Pancreas (tissue), 10 donors: ENCODE measurements around the gene AGBL4. TPM values are rescaled to one million over a fixed set of nuclear protein-coding genes. Genes with fewer than 3 reads are reported as not detected.

Source experiments
- ATAC-seq, 4 donors: fragments of 200-7000 bp; cut with Tn5 transposase; one replicate each; pipeline versions ENCODE4 v1.8.0 to v1.9.1; 2020; ENCODE audit warnings: mild to moderate bottlenecking in 4 of 4, moderate library complexity in 4 of 4
- DNase-seq, 6 donors: peaks; one replicate each; pipeline ENCODE4 v3.0.0-alpha.2; 2020
- FAIRE-seq: peaks from 2 replicates; lab custom pipeline; 2012; peaks lifted over from hg19 to GRCh38; lab: Jason Lieb, UNC
- H3K27ac ChIP-seq, 4 donors: fragments of 200-600 bp; sonication (generic); 1 replicate in 3 of 4; 2 replicates in 1 of 4; pipeline versions ENCODE4 v1.5.0 to v1.8.0; 2020
- H3K27me3 ChIP-seq, 4 donors: fragments of 200-600 bp; one replicate each; pipeline ENCODE4 v1.8.0; 2021
- H3K36me3 ChIP-seq, 3 donors: fragments of 200-600 bp; sonication (generic) in 1 of 3; one replicate each; pipeline versions ENCODE4 v1.5.0 to v1.8.0; 2020 to 2021
- H3K4me1 ChIP-seq, 3 donors: fragments of 200-600 bp; one replicate each; pipeline ENCODE4 v1.8.0; 2021
- H3K4me3 ChIP-seq, 4 donors: fragments of 200-600 bp; sonication (generic) in 2 of 4; one replicate each; pipeline versions ENCODE4 v1.5.0 to v1.8.0; 2020 to 2021
- H3K9me3 ChIP-seq, 4 donors: fragments of 200-600 bp; one replicate each; pipeline ENCODE4 v1.8.0; 2021
- WGBS, 2 donors: extraction: QIAGEN DNeasy Blood & Tissue Kit; methylation state at CpG; one replicate each; pipeline ENCODE4 v1.1.7; 2013; 5-methylcytosine and 5-hydroxymethylcytosine counted together
- intact Hi-C, 3 donors: fragments of 100-400 bp; cut with DNase I; formaldehyde crosslinking; loops; one replicate each; pipeline versions ENCODE4 v1.11.1 to v1.14.2; 2022
- polyA plus RNA-seq, 2 donors: library from polyadenylated mRNA; stranded (reverse); fragments of 200-250 nt; gene quantifications; one replicate each; pipeline ENCODE4 v1.2.3, GENCODE V29; 2013
- total RNA-seq, 6 donors: library from RNA; stranded (reverse); fragmentation: NEBNext Ultra II Directional in 4 of 6; extraction: Animal tissue kit (Norgen Biotek cat#: 25700) in 4 of 6; gene quantifications; one replicate each; pipeline versions ENCODE4 v1.2.1 to v1.2.4, GENCODE V29; 2021 to 2023
- TF ChIP-seq, protein P1 (sequence below), 4 donors: fragments of 200-600 bp; sonication (generic) in 3 of 4; IDR thresholded peaks; one replicate each; pipeline versions ENCODE4 v1.5.0 to v1.8.0; 2021; ENCODE audit warnings: antibody characterized with exemption in 4 of 4
- donor health status: healthy with polysubstance abuse.
- donor health status: DM: no; HTN: no; CAD: no; lungs with moderate emphysema.
- donor health status: DM: no; HTN: no; CAD: no.
- donor health status: control.
- donor health status: control.
- donor health status: Bipolar disorder and iron deficiency.
- donor health status: DM: yes; HTN: yes; CAD: no.
- donor health status: DM: no; HTN: no; CAD: no.
- donor health status: DM: no; HTN: no; CAD: no.
- donor health status: DM: yes; HTN: yes; CAD: no.

AGBL4 gene
- total and polyA plus RNA-seq, 8 donors = 0.15 to 1.2 (median 0.59) TPM

DNA sequence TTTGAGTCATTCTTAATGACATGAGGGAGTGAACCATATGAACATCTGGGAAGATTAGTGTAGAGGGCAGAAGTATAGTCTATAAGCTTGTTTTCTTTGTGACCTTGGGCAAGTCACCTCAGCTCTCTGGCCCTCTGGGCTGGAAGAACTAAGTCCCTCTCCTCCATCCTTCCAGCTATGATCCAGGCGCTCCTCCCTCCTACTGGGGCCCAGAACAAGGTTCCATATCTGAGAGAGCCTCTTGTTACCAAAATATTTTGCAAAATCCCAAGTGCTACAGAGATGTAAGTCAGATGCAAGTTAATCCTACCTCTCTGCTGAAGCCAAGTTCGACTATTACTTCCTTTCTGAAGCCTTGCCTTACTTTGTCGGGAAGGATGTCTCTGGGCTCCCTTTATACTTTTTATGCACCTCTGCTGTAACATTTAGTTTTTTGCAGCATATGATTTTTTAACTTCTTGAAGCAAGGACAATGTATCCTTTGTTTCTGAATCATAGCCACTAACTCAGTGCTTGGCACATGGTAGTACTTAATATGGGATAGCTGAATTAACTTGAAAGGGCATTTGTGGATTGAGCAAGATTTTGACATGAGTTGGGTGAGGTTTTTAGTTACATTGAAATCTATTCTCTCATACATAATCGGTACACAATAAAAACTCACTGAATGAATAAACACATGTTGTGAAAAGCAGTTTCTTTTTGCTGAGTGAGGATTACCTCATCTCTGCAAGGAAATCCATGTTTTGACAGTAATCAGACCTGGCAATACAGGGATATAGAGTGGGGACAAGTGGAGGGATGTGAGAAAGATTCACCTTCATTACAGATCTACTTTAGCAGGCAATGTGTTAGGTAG lies 1192.4 kb downstream of the AGBL4 start:
- H3K27ac ChIP-seq = no peak overlapping the region
- 67 to 77% methylated on average over 4 of the region's 4 CpGs for WGBS, 2 donors
- H3K36me3 ChIP-seq = no peaks in the 10 kb centered on the region
- H3K4me1 ChIP-seq = no peaks in the 10 kb centered on the region
- intact Hi-C loops = no loop called here
- TF ChIP-seq, protein P1, sequence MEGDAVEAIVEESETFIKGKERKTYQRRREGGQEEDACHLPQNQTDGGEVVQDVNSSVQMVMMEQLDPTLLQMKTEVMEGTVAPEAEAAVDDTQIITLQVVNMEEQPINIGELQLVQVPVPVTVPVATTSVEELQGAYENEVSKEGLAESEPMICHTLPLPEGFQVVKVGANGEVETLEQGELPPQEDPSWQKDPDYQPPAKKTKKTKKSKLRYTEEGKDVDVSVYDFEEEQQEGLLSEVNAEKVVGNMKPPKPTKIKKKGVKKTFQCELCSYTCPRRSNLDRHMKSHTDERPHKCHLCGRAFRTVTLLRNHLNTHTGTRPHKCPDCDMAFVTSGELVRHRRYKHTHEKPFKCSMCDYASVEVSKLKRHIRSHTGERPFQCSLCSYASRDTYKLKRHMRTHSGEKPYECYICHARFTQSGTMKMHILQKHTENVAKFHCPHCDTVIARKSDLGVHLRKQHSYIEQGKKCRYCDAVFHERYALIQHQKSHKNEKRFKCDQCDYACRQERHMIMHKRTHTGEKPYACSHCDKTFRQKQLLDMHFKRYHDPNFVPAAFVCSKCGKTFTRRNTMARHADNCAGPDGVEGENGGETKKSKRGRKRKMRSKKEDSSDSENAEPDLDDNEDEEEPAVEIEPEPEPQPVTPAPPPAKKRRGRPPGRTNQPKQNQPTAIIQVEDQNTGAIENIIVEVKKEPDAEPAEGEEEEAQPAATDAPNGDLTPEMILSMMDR (IDR thresholded peaks at IDR 0.05) = no peak
- no peak overlapping the region for H3K4me3 ChIP-seq
- FAIRE-seq (no peak), DNase-seq (no peak), ATAC-seq (no peak)
- no peaks in the 10 kb centered on the region for H3K9me3 ChIP-seq
- H3K27me3 ChIP-seq = no peaks in the 10 kb centered on the region

- H3K27me3 ChIP-seq = no peaks in the 10 kb centered on the region
- FAIRE-seq (no peak), DNase-seq (no peak), ATAC-seq (no peak)
- no peaks in the 10 kb centered on the region for H3K36me3 ChIP-seq
- H3K27ac ChIP-seq = no peak overlapping the region
- H3K9me3 ChIP-seq = no peaks in the 10 kb centered on the region
- TF ChIP-seq, protein P1 (IDR thresholded peaks at IDR 0.05) = no peak
- no peak overlapping the region for H3K4me3 ChIP-seq
- 44 to 56% methylated on average over 2 of the region's 2 CpGs for WGBS, 2 donors
- intact Hi-C loops = no loop called here
- no peaks in the 10 kb centered on the region for H3K4me1 ChIP-seq
These were observed 1193.0 kb downstream of the AGBL4 start for GRCh38 chr1:48830715-48831114.

- ATAC-seq (no peak), FAIRE-seq (no peak), DNase-seq (no peak)
- Histone ChIP-seq H3K27me3 (no peaks in the 10 kb centered on the region), H3K36me3 (no peaks in the 10 kb centered on the region), H3K27ac (no peak overlapping the region), H3K4me1 (no peaks in the 10 kb centered on the region), H3K9me3 (no peaks in the 10 kb centered on the region), H3K4me3 (no peak overlapping the region)
- TF ChIP-seq, protein P1 (IDR thresholded peaks at IDR 0.05) = no peak
- intact Hi-C loops = no loop called here
These were observed 1194.3 kb downstream of the AGBL4 start for GRCh38 chr1:48829446-48829845.

DNA sequence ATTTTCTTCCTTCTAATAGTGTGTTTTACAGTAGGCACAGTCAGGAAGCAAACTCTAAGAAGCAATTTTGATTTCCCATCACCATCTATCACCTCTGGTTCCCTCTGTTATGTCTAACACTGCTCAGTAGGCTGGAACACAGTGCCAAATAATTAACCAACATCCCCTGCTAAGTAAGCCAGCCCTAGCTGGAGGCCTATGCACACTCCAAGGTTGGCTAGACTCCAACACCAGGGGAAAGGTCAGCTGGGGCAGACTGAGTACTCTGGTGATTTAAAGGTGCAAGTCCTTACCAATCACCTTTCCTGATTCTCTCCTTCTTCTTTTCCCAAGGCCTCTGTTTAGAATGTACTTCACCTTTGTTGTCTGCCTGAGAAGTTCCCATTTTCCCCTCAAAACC lies 1200.6 kb downstream of the AGBL4 start:
- Histone ChIP-seq H3K36me3 (no peaks in the 10 kb centered on the region), H3K4me3 (no peak overlapping the region), H3K4me1 (no peaks in the 10 kb centered on the region), H3K27me3 (no peaks in the 10 kb centered on the region), H3K27ac (no peak overlapping the region), H3K9me3 (no peaks in the 10 kb centered on the region)
- FAIRE-seq = no peak
- TF ChIP-seq, protein P1 (IDR thresholded peaks at IDR 0.05) = no peak
- peak; percentile 70 to 92 (median 80) for ATAC-seq
- peak in 5 of 6 donors; percentile 27 to 59 (median 43) for DNase-seq
- intact Hi-C loops = no loop called here

DNA sequence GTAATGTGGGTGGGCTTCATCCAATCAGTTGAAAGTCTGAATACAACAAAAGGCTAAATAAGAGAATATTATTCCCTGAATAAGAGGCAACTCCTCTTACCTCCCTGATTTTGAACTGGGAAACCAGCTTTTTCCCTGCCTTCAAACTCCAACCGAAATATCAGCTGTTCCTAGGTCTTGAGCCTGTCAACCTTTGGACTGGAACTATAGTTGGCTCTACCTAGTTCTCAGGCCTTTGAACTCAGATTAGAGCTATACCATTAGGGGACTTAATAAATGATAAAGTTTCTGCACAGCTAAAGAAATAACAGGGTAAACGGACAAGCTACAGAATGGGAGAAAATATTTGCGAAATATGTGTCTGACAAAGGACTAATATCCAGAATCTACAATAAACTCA lies 1203.3 kb downstream of the AGBL4 start:
- H3K27ac ChIP-seq = no peak overlapping the region
- DNase-seq = no peak
- no peaks in the 10 kb centered on the region for H3K9me3 ChIP-seq
- no peak for ATAC-seq
- no peak for FAIRE-seq
- H3K4me1 ChIP-seq = no peaks in the 10 kb centered on the region
- intact Hi-C loops = no loop called here
- H3K4me3 ChIP-seq = no peak overlapping the region
- TF ChIP-seq, protein P1 (IDR thresholded peaks at IDR 0.05) = no peak
- H3K27me3 ChIP-seq = no peaks in the 10 kb centered on the region
- 79 to 87% methylated on average over 3 of the region's 3 CpGs for WGBS, 2 donors
- no peaks in the 10 kb centered on the region for H3K36me3 ChIP-seq
